Thyroid gland (tissue), 4 donors: ENCODE data around the gene NME3. TPM values are rescaled to one million over a fixed set of nuclear protein-coding genes. Genes with fewer than 3 reads are reported as not detected.

Experiments used
- microRNA-seq: library from miRNA; unstranded; fragments of <30 nt; microRNA quantifications from one replicate; pipeline ENCODE4, GENCODE V29; 2016
- small RNA-seq: library from RNA; depleted of rRNA; stranded (forward); fragments of <200 nt; gene quantifications from one replicate; pipeline ENCODE3, GENCODE V24; 2016
- total RNA-seq, 4 donors: library from RNA; depleted of rRNA; stranded (reverse); fragments of >200 nt; gene quantifications; one replicate each; pipeline ENCODE4 v1.2.3, GENCODE V29; 2016

NME3 gene
- total RNA-seq, 4 donors from 2014 or later, result 43.7 to 173 (median 103) TPM

Small RNA genes within 50 kb of the gene (microRNA-seq; reads per million reads assigned to microRNA genes)
- gene MIR3177, result 1.8 reads per million

Small RNA genes within 50 kb of the gene (small RNA-seq; reads per million reads assigned to genes)
- gene MIR3177, result not detected

Other genes with a start within 250 kb of the NME3 start
- gene TMEM204, start 237.9 kb downstream of the NME3 start, total RNA-seq, result 10 to 100 TPM; 38.5 to 85.3 (median 66.0) TPM
- gene IFT140, start 159.5 kb downstream of the NME3 start, total RNA-seq, result 10 to 100 TPM; 53.9 to 89.9 (median 79.8) TPM
- 10 to 100 TPM; 11.0 to 20.8 (median 15.6) TPM for gene CRAMP1, start 159.2 kb downstream of the NME3 start, total RNA-seq
- 10 to 100 TPM; 30.8 to 50.3 (median 44.9) TPM for gene JPT2, start 93.3 kb downstream of the NME3 start, total RNA-seq
- 100 to 1,000 TPM in 1 of 4 donors, 10 to 100 TPM in 3; 45.7 to 137 (median 60.4) TPM for gene MAPK8IP3, start 65.3 kb downstream of the NME3 start, total RNA-seq
- 10 to 100 TPM; 12.8 to 31.8 (median 22.0) TPM for gene EME2, start 1.3 kb upstream of the NME3 start, total RNA-seq
- gene MRPS34, start 1.6 kb upstream of the NME3 start, total RNA-seq, result 100 to 1,000 TPM in 1 of 4 donors, 10 to 100 TPM in 3; 67.3 to 146 (median 98.1) TPM
- gene SPSB3, start 11.0 kb upstream of the NME3 start, total RNA-seq, result 10 to 100 TPM; 52.2 to 87.3 (median 68.5) TPM
- 100 to 1,000 TPM in 3 of 4 donors, 10 to 100 TPM in 1; 47.3 to 122 (median 106) TPM for gene NUBP2, start 11.4 kb upstream of the NME3 start, total RNA-seq
- gene IGFALS, start 22.2 kb upstream of the NME3 start, total RNA-seq, result 1 to 10 TPM in 3 of 4 donors, under 1 TPM in 1; 0.13 to 4.2 (median 1.8) TPM
- gene HAGH, start 55.3 kb upstream of the NME3 start, total RNA-seq, result 100 to 1,000 TPM in 3 of 4 donors, 10 to 100 TPM in 1; 91.7 to 150 (median 119) TPM
- 10 to 100 TPM; 40.9 to 52.5 (median 45.0) TPM for gene FAHD1, start 55.7 kb upstream of the NME3 start, total RNA-seq
- under 1 TPM in 1 of 4 donors, not detected in 3; 0.13 TPM for gene MEIOB, start 100.6 kb upstream of the NME3 start, total RNA-seq
- under 1 TPM in 1 of 4 donors, not detected in 3; 0.54 TPM for gene HS3ST6, start 146.9 kb upstream of the NME3 start, total RNA-seq
- 10 to 100 TPM in 2 of 4 donors, 1 to 10 TPM in 2; 5.0 to 43.7 (median 12.4) TPM for gene MSRB1, start 171.7 kb upstream of the NME3 start, total RNA-seq
- gene RPL3L, start 183.1 kb upstream of the NME3 start, total RNA-seq, result not detected
- gene NDUFB10, start 188.0 kb upstream of the NME3 start, total RNA-seq, result 100 to 1,000 TPM; 174 to 325 (median 284) TPM
- 1,000 to 10,000 TPM in 3 of 4 donors, 100 to 1,000 TPM in 1; 976 to 2,244 (median 1,167) TPM for gene RPS2, start 193.3 kb upstream of the NME3 start, total RNA-seq
- not detected for gene RNF151, start 195.3 kb upstream of the NME3 start, total RNA-seq
- 10 to 100 TPM; 34.4 to 91.8 (median 53.7) TPM for gene TBL3, start 200.5 kb upstream of the NME3 start, total RNA-seq
- not detected for gene NOXO1, start 209.9 kb upstream of the NME3 start, total RNA-seq
- gene GFER, start 212.7 kb upstream of the NME3 start, total RNA-seq, result 10 to 100 TPM in 3 of 4 donors, 1 to 10 TPM in 1; 7.8 to 37.2 (median 22.3) TPM
- not detected for gene SYNGR3, start 218.4 kb upstream of the NME3 start, total RNA-seq
- 10 to 100 TPM; 19.0 to 38.4 (median 27.4) TPM for gene ZNF598, start 238.3 kb upstream of the NME3 start, total RNA-seq
- under 1 TPM in 2 of 4 donors, not detected in 2; 0.54 to 0.63 TPM for gene NPW, start 248.2 kb upstream of the NME3 start, total RNA-seq